ENCODE measurements around the gene SMPD3. TPM values are rescaled to one million over a fixed set of nuclear protein-coding genes. Genes with fewer than 3 reads are reported as not detected.

The SMPD3 gene
- total RNA-seq, 1 donor from 2014 or later, result 6.7 TPM

- DNase-seq, result no peak
These were observed 67.5 kb downstream of the SMPD3 start for GRCh38 chr16:68380676-68381362.

- no peak for DNase-seq
These were observed 68.0 kb downstream of the SMPD3 start for GRCh38 chr16:68380348-68380670.

- no peak for DNase-seq
These were observed 68.6 kb downstream of the SMPD3 start for GRCh38 chr16:68379472-68380347.

- DNase-seq, result no peak
These were observed 69.6 kb downstream of the SMPD3 start for GRCh38 chr16:68378436-68379415.

- no peak for DNase-seq
These were observed 70.5 kb downstream of the SMPD3 start for GRCh38 chr16:68377667-68378393.

- DNase-seq, result no peak
These were observed 71.1 kb downstream of the SMPD3 start for GRCh38 chr16:68377221-68377620.

- no peak for DNase-seq
These were observed 71.7 kb downstream of the SMPD3 start for GRCh38 chr16:68376590-68376989.

- DNase-seq, result no peak
These were observed 72.3 kb downstream of the SMPD3 start for GRCh38 chr16:68375801-68376536.

GRCh38 chr16:68374961-68375660, 73.2 kb downstream of the SMPD3 start:
- DNase-seq, result no peak

- DNase-seq, result no peak
These were observed 74.0 kb downstream of the SMPD3 start for GRCh38 chr16:68374246-68374805.

GRCh38 chr16:68373528-68374245, 74.6 kb downstream of the SMPD3 start:
- no peak for DNase-seq

GRCh38 chr16:68372806-68373205, 75.5 kb downstream of the SMPD3 start:
- no peak for DNase-seq

- DNase-seq, result no peak
These were observed 76.0 kb downstream of the SMPD3 start for GRCh38 chr16:68372381-68372720.

GRCh38 chr16:68371706-68372380, 76.5 kb downstream of the SMPD3 start:
- no peak for DNase-seq

- no peak for DNase-seq
These were observed 77.0 kb downstream of the SMPD3 start for GRCh38 chr16:68371276-68371651.

- no peak for DNase-seq
These were observed 77.6 kb downstream of the SMPD3 start for GRCh38 chr16:68370581-68371275.

GRCh38 chr16:68369697-68370580, 78.4 kb downstream of the SMPD3 start:
- no peak for DNase-seq
